H1 (cell line): ENCODE results near the gene NFKBIE.

Experiments used
- CHD1 ChIP-seq: IDR thresholded peaks from 2 replicates; pipeline ENCODE4 v1.6.1; 2012; ENCODE audit warnings: low read depth, low read length, improper control_type of control experiment
- EP300 ChIP-seq, 2 experiments: IDR thresholded peaks; 1 replicate in 1 of 2; 2 replicates in 1 of 2; pipeline ENCODE4 v1.6.1; 2011 to 2012; ENCODE audit warnings: low read depth in 2 of 2, low read length in 2 of 2, mild to moderate bottlenecking in 2 of 2, borderline replicate concordance in 1 of 2, inconsistent platforms in 1 of 2, moderate library complexity in 1 of 2
- GABPA ChIP-seq: IDR thresholded peaks from 2 replicates; pipeline ENCODE4 v1.6.1; 2011; ENCODE audit warnings: mild to moderate bottlenecking, low read length, moderate library complexity, borderline replicate concordance; ENCODE audit not compliant: insufficient read depth
- JUN ChIP-seq: IDR thresholded peaks from 2 replicates; pipeline ENCODE4 v1.6.1; 2011; ENCODE audit warnings: low read depth, mild to moderate bottlenecking, improper control_type of control experiment, low read length
- POLR2A ChIP-seq, 2 experiments: IDR thresholded peaks; 1 replicate in 1 of 2; 2 replicates in 1 of 2; pipeline ENCODE4 v1.6.1; 2011; ENCODE audit warnings: low read depth in 2 of 2, low read length in 2 of 2, mild to moderate bottlenecking in 2 of 2; ENCODE audit errors: control extremely low read depth in 1 of 2
- TF ChIP-seq, protein P1 (sequence below): IDR thresholded peaks from 2 replicates; pipeline ENCODE4 v1.6.1; 2012; ENCODE audit warnings: inconsistent platforms
- TF ChIP-seq, protein P2 (sequence below), 3 experiments: IDR thresholded peaks; 1 replicate in 2 of 3; 2 replicates in 1 of 3; pipeline versions ENCODE4 v1.5.1 to v1.6.1; 2011; ENCODE audit warnings: low read length in 3 of 3, mild to moderate bottlenecking in 3 of 3, inconsistent platforms in 2 of 3, low read depth in 1 of 3, moderate library complexity in 1 of 3; ENCODE audit not compliant: insufficient read depth in 1 of 3; ENCODE audit errors: control extremely low read depth in 1 of 3

GRCh38 chr6:44307217-44307616 lies 41.9 kb upstream of the NFKBIE start:
- TF ChIP-seq JUN, result no peak
- no peak for TF ChIP-seq POLR2A (IDR thresholded peaks at IDR 0.05; ENCODE audit: control extremely low read depth in 1 of 2, low read depth in 2 of 2, low read length in 2 of 2)
- no peak for TF ChIP-seq EP300 (IDR thresholded peaks at IDR 0.05; ENCODE audit: borderline replicate concordance in 1 of 2, low read depth in 2 of 2, low read length in 2 of 2)
- TF ChIP-seq, protein P1, sequence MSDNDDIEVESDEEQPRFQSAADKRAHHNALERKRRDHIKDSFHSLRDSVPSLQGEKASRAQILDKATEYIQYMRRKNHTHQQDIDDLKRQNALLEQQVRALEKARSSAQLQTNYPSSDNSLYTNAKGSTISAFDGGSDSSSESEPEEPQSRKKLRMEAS, result no peak
- no peak for TF ChIP-seq GABPA
- TF ChIP-seq, protein P2, sequence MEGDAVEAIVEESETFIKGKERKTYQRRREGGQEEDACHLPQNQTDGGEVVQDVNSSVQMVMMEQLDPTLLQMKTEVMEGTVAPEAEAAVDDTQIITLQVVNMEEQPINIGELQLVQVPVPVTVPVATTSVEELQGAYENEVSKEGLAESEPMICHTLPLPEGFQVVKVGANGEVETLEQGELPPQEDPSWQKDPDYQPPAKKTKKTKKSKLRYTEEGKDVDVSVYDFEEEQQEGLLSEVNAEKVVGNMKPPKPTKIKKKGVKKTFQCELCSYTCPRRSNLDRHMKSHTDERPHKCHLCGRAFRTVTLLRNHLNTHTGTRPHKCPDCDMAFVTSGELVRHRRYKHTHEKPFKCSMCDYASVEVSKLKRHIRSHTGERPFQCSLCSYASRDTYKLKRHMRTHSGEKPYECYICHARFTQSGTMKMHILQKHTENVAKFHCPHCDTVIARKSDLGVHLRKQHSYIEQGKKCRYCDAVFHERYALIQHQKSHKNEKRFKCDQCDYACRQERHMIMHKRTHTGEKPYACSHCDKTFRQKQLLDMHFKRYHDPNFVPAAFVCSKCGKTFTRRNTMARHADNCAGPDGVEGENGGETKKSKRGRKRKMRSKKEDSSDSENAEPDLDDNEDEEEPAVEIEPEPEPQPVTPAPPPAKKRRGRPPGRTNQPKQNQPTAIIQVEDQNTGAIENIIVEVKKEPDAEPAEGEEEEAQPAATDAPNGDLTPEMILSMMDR (IDR thresholded peaks at IDR 0.05; ENCODE audit: control extremely low read depth in 1 of 3, insufficient read depth in 1 of 3, low read depth in 1 of 3, low read length in 3 of 3), result no peak
- no peak for TF ChIP-seq CHD1
